ENCODE results near the gene DAW1.

DNA sequence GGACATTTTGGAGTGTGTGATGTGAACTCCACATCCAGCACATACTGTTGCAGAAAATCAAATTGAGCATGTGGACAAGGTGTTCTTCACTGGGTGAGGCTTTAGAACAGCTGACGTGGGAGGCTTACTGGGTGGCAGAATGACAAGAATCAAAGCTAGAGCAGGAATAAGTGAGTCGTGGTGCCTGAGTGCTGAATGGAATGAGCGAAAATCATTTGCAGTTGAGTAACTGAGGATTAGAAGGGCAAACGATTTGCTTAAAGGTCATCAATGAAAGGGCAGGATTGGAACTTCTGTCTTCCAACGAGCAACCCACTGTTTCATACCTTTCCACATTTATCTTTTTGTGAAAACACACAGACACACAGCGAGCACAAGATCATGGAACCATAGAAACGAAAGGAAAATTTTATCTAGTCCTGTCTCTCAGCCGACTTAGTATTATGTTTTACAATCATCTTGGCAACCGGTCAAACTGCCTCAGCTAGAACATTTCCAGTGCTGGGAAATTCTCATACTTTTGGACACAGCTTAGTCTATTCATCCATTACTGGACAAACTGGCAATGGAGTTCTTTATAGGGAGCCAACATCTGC lies 7.2 kb upstream of the DAW1 start:
- TF ChIP-seq POLR2A (IDR thresholded peaks at IDR 0.05; ENCODE audit: low read depth, low read length) = no peak
- no peak for TF ChIP-seq RAD21 (IDR thresholded peaks at IDR 0.05; ENCODE audit: low read length)
- TF ChIP-seq CEBPB (IDR thresholded peaks at IDR 0.05; ENCODE audit: low read depth, low read length) = no peak
- TF ChIP-seq, protein P1, sequence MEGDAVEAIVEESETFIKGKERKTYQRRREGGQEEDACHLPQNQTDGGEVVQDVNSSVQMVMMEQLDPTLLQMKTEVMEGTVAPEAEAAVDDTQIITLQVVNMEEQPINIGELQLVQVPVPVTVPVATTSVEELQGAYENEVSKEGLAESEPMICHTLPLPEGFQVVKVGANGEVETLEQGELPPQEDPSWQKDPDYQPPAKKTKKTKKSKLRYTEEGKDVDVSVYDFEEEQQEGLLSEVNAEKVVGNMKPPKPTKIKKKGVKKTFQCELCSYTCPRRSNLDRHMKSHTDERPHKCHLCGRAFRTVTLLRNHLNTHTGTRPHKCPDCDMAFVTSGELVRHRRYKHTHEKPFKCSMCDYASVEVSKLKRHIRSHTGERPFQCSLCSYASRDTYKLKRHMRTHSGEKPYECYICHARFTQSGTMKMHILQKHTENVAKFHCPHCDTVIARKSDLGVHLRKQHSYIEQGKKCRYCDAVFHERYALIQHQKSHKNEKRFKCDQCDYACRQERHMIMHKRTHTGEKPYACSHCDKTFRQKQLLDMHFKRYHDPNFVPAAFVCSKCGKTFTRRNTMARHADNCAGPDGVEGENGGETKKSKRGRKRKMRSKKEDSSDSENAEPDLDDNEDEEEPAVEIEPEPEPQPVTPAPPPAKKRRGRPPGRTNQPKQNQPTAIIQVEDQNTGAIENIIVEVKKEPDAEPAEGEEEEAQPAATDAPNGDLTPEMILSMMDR (conservative IDR thresholded peaks at IDR 0.05; ENCODE audit: low read depth, low read length) = no peak
- no peak for TF ChIP-seq MXI1 (IDR thresholded peaks at IDR 0.05; ENCODE audit: borderline replicate concordance, low read depth, low read length)
- no peak for TF ChIP-seq SMC3 (IDR thresholded peaks at IDR 0.05; ENCODE audit: low read depth, low read length)
- TF ChIP-seq RFX5 (IDR thresholded peaks at IDR 0.05; ENCODE audit: low read depth, low read length) = no peak
- TF ChIP-seq NFE2L2 (IDR thresholded peaks at IDR 0.05; ENCODE audit: low read depth, low read length) = no peak
- no peak for TF ChIP-seq BHLHE40 (IDR thresholded peaks at IDR 0.05; ENCODE audit: low read depth, low read length)
- TF ChIP-seq RCOR1 (IDR thresholded peaks at IDR 0.05; ENCODE audit: insufficient replicate concordance, low read length) = no peak
- no peak for TF ChIP-seq CHD1 (IDR thresholded peaks at IDR 0.05; ENCODE audit: low read depth, low read length)
- TF ChIP-seq MAZ (IDR thresholded peaks at IDR 0.05; ENCODE audit: borderline replicate concordance, low read depth, low read length) = no peak
- TF ChIP-seq FOS (IDR thresholded peaks at IDR 0.05; ENCODE audit: low read depth, low read length) = no peak

All from IMR-90 (cell line).